HL-60/S4 treated with phorbol 12-myristate 13-acetate at 8.2 ng/mL for 4 days and 3 days (cell line): ENCODE measurements around the gene SLC7A14.

Source experiments
- in situ Hi-C: fragments of 300-500 bp; cut with MboI; formaldehyde crosslinking; loops from 2 replicates; pipeline ENCODE4 v1.15.0; 2022; ENCODE audit warnings: low sequenced_read_pairs

Gene SLC7A14

DNA sequence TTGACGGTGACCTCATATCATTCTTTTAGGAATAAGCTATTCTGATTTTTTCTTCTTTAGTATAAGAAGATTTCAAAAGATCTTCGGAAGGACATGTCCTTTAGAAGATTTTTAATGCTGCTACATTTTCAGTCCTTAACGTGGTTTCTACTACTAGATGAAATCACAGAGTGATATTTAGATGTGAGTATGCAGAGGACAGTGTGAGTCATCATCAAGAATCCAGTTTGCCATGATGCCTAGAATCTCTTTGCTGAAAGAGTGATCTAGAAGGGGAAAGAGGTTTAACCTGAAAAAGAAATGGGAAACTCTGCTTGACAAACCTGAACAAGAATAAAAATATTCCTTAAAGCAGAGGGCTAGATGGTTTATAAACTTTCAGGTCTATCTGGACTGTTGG, 43.2 kb downstream of the SLC7A14 start:
- in situ Hi-C loops, result no loop called here

DNA sequence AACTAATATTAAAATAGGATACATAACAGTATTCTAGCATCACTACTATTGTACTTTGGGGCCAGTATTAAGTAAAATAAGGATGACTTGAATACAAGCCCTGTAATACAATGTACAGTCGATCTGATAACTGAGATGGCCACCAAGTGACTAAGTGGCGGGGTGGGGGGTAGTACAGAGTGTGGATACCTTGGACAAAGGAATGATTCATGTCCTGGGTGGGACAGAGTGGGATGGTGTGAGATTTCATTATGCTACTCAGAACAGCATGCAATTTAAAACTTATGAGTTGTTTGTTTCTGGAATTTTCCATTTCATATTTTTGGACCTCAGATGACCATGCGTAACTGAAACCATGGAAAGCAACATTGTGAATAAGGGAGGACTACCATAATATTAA, 46.0 kb downstream of the SLC7A14 start:
- in situ Hi-C loops, result no loop called here

DNA sequence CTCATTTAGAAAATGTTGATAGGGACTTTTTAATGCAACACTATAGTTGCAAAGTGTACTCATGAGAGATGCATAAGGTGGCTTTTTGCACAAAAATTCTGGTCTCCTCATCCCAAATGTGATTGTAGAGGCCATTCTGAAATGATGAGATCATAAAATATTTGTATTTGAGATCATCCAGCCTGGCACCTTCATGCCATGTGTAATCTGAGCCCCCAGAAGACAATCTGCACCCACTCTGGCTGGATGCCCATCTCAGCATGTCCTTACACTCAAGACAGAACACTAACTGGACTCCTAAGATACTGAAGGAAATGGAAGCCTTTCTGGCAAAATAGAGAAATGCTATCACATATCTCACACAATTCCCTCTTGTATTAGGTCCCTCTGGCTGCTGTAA, 49.2 kb downstream of the SLC7A14 start:
- in situ Hi-C loops, result no loop called here

DNA sequence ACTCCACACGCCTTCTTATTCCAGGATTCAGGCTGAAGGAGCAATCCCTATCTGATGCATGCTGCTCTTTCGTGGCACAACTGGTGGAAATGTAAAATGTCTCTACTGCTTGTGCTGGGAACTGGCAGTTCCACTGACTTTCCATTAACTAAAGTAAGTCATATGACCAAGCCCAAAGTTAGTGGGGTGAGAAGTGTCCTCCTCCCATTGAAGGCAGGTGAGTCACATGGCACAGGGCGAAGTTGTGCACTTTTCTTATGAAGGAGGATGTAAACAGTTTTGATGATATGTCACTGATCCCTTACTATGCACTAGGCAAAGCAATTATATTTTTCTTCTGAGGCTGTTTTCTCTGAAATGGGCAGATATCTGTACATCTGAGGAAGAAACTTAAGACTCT, 51.6 kb downstream of the SLC7A14 start:
- in situ Hi-C loops, result no loop called here

DNA sequence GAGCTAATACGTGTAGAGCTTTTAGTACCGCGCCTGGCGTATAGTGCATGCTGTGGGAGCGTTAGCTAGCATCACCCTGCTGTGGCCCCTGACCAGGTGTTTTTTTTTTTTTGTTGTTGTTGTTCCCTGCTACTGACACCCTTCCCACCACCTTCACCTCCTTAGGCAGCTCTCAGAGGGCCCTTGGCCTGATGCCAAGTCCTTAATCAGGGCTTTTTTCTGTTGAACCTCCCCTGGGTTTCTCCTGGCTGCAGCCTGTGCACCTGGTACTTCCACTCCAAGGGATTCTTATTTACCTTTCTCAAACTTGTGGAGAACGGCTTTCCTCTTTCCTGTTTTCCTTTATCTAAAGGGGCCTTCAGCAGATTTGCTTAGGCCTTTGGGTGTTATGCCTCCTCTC, 53.3 kb downstream of the SLC7A14 start:
- in situ Hi-C loops, result no loop called here

DNA sequence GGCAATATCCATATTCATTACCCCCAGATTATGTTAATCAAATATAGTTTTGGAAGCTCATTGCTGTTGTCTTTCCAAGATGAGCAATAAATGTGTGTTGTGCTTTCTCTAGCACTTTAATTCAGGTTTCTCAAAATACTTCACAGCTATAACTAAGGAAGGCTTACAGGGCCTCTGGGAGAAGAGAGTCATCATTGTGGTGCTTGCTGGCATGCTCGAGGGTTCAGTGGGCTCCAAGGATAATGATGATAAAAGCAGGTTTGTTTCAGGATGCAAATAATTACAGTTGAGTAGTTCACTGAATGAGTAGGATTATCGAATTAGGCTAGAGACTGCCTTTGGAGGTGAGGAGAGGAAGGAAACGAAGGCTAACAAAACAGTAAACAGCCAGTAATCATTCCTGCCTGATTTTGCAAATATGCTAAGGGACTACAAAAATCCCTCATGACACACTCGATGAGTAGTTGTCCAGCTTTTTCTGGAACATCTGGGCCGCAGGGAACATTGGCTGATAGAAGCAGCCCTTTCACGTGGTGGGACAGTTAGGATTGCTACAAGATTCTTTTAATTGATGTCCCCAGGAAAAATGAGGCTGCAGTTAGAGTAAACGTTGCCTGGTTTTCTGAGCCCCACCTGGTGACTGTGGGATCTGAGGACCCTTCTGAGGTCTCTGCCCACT, 54.1 kb downstream of the SLC7A14 start:
- in situ Hi-C loops, result no loop called here

DNA sequence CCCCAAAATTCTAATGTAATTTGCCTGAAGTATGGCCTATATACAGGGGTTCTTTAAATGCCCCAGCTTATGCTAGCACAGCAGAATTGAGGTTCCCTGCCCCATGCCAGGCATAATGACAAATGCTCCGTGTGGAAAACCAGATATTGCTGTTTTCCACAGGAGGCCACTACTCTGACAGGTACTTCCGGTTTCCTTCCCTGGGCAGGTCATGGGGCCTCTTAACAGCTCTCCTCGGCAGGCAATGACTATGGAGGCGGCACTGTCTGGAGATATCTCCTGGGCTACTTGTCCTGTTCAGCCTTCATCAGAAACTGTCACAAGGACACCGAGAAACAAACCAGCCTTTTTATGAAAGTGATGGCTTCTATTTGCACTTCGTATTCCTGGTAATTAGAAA, 54.8 kb downstream of the SLC7A14 start:
- in situ Hi-C loops, result no loop called here

DNA sequence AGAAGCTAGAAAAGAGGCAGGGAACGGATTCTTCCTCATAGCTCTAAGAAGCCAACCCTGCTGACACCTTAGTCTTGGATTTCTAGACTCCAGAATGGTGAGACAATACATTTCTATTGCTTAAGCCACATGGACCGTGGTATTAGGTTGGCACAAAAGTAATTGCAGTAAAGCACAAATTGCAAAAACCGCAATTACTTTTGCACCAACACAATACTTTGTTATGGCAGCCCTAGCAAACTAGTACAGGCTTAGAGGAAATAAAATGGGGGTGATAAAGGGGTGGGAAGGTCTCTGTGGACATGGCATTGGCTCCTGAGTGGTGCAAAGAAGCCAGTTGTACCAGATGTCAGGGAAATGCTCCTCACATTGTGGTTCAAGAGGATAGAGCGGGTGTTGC, 56.0 kb downstream of the SLC7A14 start:
- in situ Hi-C loops, result no loop called here

DNA sequence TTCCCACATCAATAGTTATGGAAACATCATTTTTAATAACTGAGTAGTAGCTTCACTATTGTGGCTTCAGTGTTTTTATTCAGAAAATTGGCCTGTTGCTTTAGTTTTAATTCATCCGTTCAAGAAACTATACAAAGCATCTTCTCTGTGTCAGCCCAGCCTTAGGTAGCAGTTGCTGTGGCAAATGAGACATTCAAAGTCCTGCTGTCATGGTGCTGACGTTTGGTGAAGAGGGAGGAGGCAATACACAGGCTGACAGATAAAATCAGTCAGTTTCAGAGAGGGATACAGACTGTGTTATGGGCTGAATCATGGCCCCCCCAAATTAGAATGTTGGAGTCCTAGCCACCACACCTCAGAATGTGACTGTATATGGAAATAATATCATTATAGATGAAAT, 56.5 kb downstream of the SLC7A14 start:
- in situ Hi-C loops, result no loop called here

DNA sequence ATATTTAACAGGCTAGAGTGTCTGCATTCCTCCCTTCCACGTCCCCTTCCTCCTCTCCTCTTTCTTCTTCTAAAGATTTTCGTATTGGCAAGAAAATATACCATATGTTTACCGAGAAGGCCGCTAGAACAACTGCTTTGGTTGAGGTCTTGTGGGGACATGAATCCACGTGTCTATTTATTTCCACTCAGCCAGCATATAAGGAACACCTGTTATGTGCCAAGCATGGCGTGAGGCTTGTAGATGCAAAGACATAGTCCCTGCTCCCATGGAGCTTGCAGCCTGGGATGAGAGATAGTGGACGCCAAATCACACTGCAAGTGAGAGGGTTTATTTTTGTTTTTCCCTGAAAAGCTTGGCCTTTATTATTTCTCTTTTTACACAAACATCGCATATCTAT, 57.1 kb downstream of the SLC7A14 start:
- in situ Hi-C loops, result no loop called here

DNA sequence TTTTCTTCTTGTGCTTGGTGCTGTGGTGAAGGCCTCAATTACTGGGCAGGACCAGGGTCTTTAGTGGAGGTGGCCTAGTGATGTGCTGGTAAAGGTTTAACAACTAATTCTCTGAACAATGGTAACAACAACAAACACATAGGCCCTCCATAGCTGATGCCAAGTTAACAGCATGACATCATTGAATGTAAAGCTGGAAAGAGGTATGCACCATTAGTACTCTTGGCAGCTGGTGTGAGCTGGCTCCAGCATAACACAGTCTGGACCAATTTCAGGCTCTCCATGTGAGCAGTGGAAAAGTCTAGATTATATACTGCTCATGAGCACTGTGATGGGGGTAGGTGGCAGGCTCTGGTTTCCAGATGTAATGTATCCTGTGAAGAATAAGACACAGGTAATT, 61.8 kb downstream of the SLC7A14 start:
- in situ Hi-C loops, result no loop called here

DNA sequence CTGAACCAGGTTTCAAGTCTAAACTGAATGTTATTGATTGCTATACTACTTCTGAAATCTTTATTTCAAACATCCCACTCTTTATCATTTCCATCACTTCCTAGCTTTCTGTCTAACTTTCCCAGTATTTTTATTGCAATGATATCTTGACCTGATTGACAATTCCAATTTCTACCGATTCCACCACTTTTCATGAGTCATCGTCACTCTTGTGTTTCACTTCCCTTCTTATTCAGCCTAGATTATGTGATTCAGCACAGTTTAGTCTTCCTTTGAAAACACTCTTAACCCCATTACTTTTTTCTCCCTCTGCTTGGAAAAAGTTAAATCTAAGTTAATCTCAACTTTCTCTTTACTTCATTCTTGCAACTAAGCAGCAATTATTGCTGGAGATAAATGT, 62.6 kb downstream of the SLC7A14 start:
- in situ Hi-C loops, result no loop called here

DNA sequence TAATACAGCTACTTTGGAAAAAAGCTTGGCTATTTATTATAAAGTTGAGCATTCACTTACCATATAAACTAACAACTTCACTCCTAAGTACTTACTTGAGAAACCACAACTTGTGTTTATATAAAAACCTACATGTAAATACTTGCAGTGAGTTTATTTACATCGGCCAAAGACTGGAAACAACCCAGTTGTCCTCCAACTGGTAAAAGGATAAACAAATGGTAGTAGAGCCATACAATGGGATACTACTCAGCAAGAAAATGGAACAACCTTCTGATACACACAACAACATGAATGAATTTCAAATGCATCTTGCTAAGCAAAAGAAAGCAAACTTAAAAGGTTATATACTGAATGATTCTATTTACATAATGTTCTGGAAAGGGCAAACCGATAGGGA, 63.7 kb downstream of the SLC7A14 start:
- in situ Hi-C loops, result no loop called here

DNA sequence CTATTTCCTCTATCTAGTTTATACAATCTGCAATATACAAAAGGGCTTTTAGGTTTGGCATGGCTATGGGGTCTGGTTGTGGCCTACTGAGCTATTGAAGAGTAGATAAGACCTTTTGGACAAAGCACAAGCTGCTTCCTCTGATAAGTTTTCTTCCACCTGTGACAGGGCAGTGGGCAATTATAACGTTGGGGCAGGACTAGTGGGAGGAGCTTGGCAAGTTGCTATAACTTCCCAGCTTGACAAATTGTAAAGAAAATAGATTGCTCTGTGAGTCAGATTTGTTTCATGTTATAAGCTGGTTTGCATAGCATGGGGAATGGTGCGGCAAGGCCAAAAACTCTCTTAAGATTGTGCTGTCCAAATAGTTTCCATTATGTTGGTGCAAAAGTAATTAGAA, 64.9 kb downstream of the SLC7A14 start:
- in situ Hi-C loops, result no loop called here

DNA sequence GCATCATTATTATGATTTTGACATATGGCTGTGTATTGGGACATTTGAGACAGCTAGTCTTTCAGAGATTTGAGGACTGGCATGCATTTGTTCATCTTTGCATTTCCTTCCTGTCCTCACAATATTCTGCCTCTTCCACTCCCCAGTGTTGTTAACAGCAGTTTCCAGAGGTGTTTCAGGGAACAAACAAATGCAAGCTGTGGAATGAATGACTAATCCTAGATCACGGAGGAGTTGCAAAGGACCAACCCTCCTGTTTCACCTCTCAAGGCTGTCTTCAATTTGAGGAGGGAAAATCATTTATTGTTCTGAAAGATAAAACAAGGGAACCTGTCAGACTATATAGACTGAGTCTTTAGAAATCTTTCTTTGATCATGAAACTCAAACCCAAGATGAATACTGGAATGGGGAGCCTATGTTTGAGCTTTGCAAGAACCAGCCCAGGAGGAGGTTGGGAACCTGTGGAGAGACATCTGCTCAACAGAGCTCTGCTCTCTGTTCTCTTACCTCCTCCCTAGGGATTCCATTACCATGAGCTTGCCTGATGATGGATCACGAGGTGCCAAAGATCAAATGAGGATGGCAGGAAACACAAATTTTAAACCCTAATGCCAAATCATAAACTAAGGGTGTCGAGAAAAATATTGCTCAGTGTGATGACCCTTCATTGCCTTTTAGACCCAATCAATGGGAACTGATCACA, 68.5 kb downstream of the SLC7A14 start:
- in situ Hi-C loops, result no loop called here

DNA sequence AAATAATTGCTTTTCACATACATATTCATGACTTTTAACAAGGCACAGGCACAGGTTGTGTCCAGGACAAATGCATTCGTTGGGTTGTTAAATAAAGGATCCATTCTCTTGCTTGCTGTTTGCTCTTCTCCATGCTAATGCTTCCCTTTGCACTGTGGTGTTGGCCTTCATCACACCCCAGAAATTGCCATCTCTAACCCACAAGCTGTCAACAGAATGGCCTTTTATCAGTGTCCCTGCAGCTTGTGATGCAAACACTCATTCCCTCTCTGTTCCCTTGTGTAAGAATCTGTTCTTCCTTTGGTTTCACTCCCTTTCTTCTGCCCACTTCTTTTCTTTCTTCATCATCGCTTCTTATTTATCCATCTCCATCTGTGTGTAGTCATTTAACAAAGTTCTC, 72.2 kb downstream of the SLC7A14 start:
- in situ Hi-C loops, result no loop called here

DNA sequence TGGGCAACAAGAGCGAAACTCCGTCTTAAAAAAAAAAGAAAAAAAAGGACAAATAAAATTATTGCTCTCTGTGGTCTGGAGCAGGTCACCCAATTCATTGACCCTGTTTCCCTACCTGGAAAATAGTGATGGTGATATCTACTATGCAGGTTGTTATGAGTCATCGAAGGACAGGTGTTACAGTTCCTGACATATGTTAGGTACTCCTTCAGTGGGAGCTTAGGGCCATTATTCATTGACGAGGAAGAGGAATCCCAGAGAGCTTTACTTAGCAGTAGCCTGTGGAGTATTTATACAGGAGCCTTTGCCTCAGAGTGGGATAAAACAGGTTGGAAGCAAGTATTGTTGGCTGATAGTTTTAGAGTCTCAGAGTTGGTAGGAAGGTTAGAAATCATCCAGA, 74.5 kb downstream of the SLC7A14 start:
- in situ Hi-C loops, result no loop called here

DNA sequence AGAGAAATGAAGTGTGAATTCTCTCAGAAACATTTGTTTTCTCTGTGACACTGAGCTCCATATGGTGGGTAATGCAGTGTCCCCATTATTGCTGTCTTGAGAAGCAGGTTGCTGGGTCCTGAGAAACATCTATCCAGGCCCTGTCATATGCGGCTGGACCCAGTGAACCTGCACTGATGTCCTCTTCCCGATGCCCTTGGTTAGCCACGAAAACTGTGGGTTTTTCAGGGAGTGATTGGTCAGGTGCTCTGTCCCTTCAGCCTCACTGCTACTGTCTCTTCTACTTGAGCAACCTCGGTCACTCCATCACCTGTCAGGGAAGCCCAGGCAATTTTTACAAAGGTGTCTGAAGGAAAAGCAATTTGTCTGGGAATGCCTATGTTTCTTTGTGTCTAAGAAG, 77.0 kb downstream of the SLC7A14 start:
- in situ Hi-C loops, result no loop called here

DNA sequence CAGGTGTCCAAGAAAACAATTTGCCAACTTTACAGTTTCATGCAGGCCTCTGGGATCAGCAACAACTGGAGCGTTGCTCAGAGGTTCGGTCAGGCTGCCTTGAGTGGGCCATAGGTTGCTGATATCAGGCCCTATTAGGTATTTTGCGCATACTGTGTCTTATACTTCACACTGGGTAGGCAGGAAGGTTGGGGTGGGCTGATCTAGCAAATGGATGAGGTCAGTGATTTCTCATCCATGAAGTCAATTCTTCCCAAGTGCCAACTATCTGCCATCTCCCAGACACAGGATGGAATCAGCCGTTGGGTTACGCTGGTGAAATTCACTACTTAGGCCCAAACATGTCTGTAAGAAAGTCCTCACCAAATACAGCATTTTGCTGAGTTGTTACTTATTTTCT, 77.6 kb downstream of the SLC7A14 start:
- in situ Hi-C loops, result no loop called here

DNA sequence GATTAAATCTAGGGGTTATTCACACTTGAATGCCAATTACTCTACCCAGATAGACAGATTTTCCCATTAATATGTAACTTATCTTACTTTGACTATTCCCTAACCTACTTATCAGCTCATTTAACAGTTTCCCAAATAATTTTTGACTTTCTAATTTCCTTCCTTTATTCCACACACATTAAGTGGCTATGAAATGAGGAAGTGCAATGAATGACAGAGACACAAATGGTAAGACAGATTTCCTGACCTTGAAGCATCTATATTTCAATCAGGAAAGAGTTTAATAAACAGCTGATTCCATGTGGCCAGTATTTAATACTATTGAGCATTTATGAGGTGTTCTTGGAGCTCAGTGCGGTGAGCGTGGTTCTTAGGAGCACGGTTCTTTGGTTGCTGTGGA, 78.8 kb downstream of the SLC7A14 start:
- in situ Hi-C loops, result no loop called here

DNA sequence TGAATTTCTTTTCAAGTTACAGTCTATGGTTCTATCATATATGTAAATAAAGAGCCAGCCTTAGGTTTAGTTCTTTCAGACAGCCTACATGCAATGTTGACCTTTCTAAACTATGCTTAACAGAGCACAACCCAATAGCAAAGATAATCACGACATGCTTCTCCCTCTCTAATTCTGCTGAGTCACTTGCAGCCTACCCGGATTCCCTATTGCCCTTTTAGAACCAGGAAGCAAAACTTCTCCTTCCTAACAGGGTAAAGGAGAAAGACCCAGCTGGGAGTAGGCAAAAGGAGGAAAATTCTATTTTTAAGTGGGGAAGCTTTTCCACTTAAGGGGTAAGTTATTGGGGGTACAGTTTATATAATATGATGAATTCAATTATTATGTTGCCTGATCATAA, 79.3 kb downstream of the SLC7A14 start:
- in situ Hi-C loops, result no loop called here

DNA sequence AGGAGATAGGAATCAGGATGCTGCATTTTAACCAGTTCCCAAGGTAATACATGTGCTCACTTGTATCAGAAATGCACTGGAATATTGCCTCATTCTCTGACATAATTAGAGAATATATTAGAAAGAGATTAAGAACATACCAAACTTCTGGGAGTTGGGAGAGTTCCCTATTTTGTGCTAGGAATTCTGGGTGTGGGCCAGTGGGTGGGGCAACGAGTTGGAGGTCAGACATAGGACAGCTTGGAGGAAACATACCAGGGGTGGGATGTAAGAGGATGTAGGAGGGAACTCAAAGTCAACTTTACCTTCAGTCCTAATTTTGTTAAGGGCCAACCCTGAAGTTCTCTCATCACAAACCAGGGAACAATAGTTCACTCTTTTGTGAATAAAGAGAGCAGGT, 83.6 kb downstream of the SLC7A14 start:
- in situ Hi-C loops, result no loop called here

DNA sequence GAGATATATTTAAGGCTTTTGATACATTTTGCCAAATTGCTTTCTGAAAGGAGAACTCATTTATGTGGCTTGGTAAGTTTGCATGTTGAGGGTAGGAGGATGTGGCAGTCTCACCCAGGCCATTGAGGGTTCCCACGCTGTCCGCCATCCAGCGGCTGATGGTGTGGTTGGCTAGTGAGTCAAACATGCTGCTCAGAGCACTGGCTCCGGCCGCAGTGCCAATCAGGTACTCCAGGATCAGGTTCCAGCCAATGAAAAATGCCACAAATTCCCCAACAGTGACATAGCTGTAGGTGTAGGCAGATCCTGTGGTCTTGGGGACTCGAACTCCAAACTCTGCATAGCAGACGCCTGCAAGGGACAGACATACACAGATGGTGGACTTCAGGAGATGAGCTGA, 84.9 kb downstream of the SLC7A14 start:
- in situ Hi-C loops, result no loop called here
